ENCODE data around the gene RTP5. TPM values are rescaled to one million over a fixed set of nuclear protein-coding genes. Genes with fewer than 3 reads are reported as not detected.

Gene RTP5
- total and polyA plus RNA-seq, 3 experiments from 2014 or later, result 0.11 to 0.23 (median 0.18) TPM

DNA sequence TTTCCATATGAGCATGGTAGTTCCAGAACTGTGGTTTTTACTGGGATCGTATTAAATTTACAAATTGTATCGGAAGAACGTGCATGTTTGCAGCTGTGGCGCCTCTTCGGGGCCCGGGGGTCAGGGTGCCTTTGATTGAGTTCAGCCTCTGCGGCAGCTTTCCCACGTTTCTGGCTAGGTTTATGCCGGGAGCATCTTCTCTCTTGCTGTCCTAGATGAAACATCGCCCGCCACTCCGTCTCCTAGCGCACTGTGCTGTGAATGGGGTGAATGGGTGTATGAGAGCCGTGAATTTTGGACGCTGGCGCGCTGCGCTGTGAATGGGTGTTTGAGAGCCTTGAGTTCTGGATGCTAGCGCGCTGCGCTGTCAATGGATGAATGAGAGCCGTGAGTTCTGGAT lies 23.1 kb upstream of the RTP5 start:
- Mint-ChIP-seq H3K27me3 (no peaks in the 10 kb centered on the region), H3K27ac (peak overlapping the region in 4 of 8 donors; percentile 30 to 88 (median 76)), H3K9me3 (peaks cover 0 to 2% (median 0%) of the 10 kb centered on the region in 5 donors), H3K4me3 (peak overlapping the region in 6 of 7 donors; percentile 43 to 76 (median 54)), H3K36me3 (peaks cover 0 to 3% (median 0%) of the 10 kb centered on the region in 3 donors), H3K4me1 (peaks cover 28 to 39% (median 37%) of the 10 kb centered on the region in 3 donors)
- Histone ChIP-seq H3K36me3 (ENCODE audit: insufficient read depth, low read length) (no peaks in the 10 kb centered on the region), H3K9me3 (ENCODE audit: low read length) (no peaks in the 10 kb centered on the region), H3K4me1 (ENCODE audit: insufficient read depth, low read length) (peaks cover 23% of the 10 kb centered on the region), H3K4me3 (ENCODE audit: low read length) (no peak overlapping the region), H3K27me3 (ENCODE audit: insufficient read depth, low read length, poor library complexity, severe bottlenecking) (no peaks in the 10 kb centered on the region), H3K27ac (ENCODE audit: low read depth, low read length) (no peak overlapping the region)
- POLR2A ChIA-PET, result no interaction called here
- CTCF ChIA-PET, result interaction anchor here (1.7 kb wide), 1 partner anchor 12 kb away, joined by 4 read pairs; no protein-coding TSS in a partner anchor
- DNase-seq, result no peak

DNA sequence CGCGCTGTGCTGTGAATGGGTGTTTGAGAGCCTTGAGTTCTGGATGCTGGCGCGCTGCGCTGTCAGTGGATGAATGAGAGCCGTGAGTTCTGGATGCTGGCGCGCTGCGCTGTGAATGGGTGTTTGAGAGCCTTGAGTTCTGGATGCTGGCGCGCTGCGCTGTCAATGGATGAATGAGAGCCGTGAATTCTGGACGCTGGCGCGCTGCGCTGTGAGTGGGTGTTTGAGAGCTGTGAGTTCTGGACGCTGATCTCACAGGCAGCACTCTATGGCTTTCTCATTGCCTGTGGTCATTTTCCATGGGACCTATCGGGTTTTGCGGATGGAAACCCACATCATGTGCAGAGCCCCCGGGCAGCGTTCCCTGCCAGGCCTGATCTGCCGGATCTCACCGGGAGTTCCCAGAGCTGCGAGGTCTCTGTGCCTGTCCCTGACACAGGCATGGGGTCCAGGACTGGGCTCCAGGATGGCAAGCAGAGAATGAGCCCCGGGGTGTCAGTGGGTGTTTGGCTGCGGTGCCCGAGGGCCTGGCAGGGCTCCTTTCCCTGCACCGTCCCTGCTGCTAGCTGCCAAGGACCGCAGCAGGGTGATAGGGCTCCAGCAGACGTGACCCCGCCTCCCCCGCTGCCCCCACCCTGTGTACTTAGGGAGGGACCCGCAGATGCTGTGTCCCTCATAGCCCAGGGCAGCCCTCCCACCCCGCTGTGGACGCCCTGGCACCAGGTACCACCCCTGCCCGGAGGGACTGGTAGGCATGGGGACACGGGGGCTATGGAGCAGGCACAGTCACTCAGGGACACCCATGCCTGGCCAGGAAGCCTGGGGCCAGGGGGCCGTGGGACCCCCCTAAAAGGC lies 20.5 kb upstream of the RTP5 start:
- CTCF ChIA-PET, result no interaction called here
- DNase-seq, result peak in 1 of 5 donors; percentile 50
- no peaks in the 10 kb centered on the region for H3K27me3 Mint-ChIP-seq
- peaks cover 0 to 10% (median 0%) of the 10 kb centered on the region in 3 donors for H3K36me3 Mint-ChIP-seq
- no peak overlapping the region for H3K4me3 Mint-ChIP-seq
- peaks cover 18 to 24% (median 23%) of the 10 kb centered on the region in 3 donors for H3K4me1 Mint-ChIP-seq
- POLR2A ChIA-PET, result no interaction called here
- peak overlapping the region in 2 of 8 donors; percentile 12 to 20 for H3K27ac Mint-ChIP-seq
- Histone ChIP-seq H3K27ac (ENCODE audit: low read depth, low read length) (no peak overlapping the region), H3K36me3 (ENCODE audit: insufficient read depth, low read length) (no peaks in the 10 kb centered on the region), H3K27me3 (ENCODE audit: insufficient read depth, low read length, poor library complexity, severe bottlenecking) (no peaks in the 10 kb centered on the region), H3K4me1 (ENCODE audit: insufficient read depth, low read length) (peaks cover 14% of the 10 kb centered on the region), H3K4me3 (ENCODE audit: low read length) (no peak overlapping the region), H3K9me3 (ENCODE audit: low read length) (no peaks in the 10 kb centered on the region)
- peaks cover 0 to 2% (median 0%) of the 10 kb centered on the region in 5 donors for H3K9me3 Mint-ChIP-seq

DNA sequence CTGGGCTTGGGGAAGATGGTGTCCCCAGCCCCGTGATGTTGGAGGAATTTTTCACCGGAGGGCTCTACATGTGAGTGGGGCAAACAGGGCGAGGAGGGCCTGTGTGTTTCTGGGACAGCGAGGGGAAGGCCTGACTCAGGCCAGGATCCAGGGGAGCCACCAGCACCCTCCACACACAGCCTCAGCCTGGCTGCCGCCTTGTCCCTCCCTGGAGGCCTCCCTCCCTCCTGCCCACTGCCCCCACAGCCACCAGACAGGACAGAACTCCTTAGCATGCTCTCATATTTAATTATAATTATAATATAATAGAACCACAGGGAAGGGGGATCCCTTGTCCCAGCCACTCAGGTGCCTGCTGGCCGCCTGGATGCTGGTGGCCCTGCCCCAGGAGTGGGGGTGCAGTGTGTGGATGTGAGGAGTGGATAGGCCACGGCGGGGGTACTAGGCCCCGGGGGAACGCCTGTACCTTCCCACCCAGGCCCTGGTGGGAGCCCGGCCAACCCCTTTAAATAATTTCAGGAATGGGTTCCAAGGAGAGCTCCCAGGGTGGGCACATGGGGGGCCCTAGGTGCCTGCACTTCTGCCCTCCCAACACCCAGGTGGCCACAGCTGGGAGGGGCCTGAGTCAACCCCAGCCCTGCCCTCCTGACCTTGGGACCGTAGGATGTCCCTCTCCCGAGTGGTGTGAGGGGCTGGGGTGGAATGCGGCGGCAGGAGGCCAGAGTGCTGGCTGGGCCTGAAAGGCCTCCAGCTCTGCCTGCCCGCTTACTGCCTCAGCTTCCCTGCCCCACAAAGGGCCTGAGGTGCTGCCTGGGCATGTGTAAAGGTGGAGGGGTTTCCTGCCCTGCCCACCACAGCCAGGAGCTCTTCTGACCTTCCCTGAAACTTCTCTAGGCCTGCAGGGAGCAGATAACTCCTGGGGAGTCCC lies 19.6 kb upstream of the RTP5 start:
- ChIA-PET POLR2A (no interaction called here), CTCF (interaction anchor here (0.8 kb wide), 1 partner anchor 10 kb away, joined by 4 read pairs; no protein-coding TSS in a partner anchor)
- Histone ChIP-seq H3K4me3 (ENCODE audit: low read length) (no peak overlapping the region), H3K4me1 (ENCODE audit: insufficient read depth, low read length) (peaks cover 9% of the 10 kb centered on the region), H3K27ac (ENCODE audit: low read depth, low read length) (no peak overlapping the region), H3K27me3 (ENCODE audit: insufficient read depth, low read length, poor library complexity, severe bottlenecking) (no peaks in the 10 kb centered on the region), H3K36me3 (ENCODE audit: insufficient read depth, low read length) (no peaks in the 10 kb centered on the region), H3K9me3 (ENCODE audit: low read length) (no peaks in the 10 kb centered on the region)
- no peaks in the 10 kb centered on the region for H3K27me3 Mint-ChIP-seq
- peaks cover 18 to 22% (median 19%) of the 10 kb centered on the region in 3 donors for H3K4me1 Mint-ChIP-seq
- H3K4me3 Mint-ChIP-seq, result no peak overlapping the region
- H3K9me3 Mint-ChIP-seq, result peaks cover 0 to 2% (median 0%) of the 10 kb centered on the region in 5 donors
- peaks cover 0 to 10% (median 0%) of the 10 kb centered on the region in 3 donors for H3K36me3 Mint-ChIP-seq
- peak overlapping the region in 1 of 8 donors; percentile 20 for H3K27ac Mint-ChIP-seq
- DNase-seq, result peak in 1 of 5 donors; percentile 44

DNA sequence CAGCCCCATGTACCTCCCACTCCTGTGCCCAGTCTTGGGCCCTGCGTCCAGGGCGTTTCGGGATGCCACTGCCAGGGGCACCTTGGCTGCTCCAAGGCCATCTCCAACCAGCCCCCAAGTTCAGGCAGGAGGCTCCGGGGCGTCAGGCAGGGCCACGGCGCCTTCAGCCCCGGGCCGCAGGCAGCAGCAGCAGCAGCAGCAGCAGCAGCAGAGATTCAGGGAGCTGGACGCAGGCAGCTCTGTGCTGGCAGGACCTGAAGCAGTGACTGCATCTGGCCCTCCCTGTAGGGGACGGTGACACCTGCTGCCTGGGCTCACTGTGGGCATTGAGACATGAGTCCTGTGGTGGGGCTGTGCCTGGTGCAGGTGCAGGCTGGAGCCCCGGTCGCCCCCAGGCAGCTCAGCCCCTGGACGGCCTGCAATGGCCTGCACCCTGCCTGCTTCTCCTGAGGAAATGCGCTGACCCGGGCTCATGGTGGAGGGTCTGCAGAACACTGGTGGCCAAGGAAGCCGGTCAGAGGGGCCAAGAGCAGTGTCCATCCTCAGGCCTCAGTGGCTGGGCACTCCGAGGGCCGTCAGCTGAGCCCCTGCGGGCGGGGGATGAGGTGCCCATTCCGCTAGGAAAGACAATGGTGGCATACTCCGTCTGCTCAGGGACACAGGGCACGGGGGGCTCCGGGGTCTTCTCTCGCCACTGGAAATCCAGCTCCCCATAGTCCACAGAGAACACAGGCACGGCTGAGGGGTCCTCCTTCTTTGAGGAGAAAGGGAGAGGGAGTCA lies 18.8 kb upstream of the RTP5 start:
- Histone ChIP-seq H3K9me3 (ENCODE audit: low read length) (no peaks in the 10 kb centered on the region), H3K36me3 (ENCODE audit: insufficient read depth, low read length) (no peaks in the 10 kb centered on the region), H3K27ac (ENCODE audit: low read depth, low read length) (no peak overlapping the region), H3K4me3 (ENCODE audit: low read length) (no peak overlapping the region), H3K27me3 (ENCODE audit: insufficient read depth, low read length, poor library complexity, severe bottlenecking) (no peaks in the 10 kb centered on the region), H3K4me1 (ENCODE audit: insufficient read depth, low read length) (peaks cover 7% of the 10 kb centered on the region)
- Mint-ChIP-seq H3K4me3 (no peak overlapping the region), H3K36me3 (peaks cover 0 to 11% (median 0%) of the 10 kb centered on the region in 3 donors), H3K27ac (peak overlapping the region in 1 of 8 donors; percentile 39), H3K27me3 (no peaks in the 10 kb centered on the region), H3K9me3 (peaks cover 0 to 2% (median 0%) of the 10 kb centered on the region in 5 donors), H3K4me1 (peaks cover 14 to 21% (median 14%) of the 10 kb centered on the region in 3 donors)
- ChIA-PET POLR2A (no interaction called here), CTCF (interaction anchor here (0.8 kb wide), 1 partner anchor 9 kb away, joined by 4 read pairs; no protein-coding TSS in a partner anchor)
- DNase-seq, result no peak

DNA sequence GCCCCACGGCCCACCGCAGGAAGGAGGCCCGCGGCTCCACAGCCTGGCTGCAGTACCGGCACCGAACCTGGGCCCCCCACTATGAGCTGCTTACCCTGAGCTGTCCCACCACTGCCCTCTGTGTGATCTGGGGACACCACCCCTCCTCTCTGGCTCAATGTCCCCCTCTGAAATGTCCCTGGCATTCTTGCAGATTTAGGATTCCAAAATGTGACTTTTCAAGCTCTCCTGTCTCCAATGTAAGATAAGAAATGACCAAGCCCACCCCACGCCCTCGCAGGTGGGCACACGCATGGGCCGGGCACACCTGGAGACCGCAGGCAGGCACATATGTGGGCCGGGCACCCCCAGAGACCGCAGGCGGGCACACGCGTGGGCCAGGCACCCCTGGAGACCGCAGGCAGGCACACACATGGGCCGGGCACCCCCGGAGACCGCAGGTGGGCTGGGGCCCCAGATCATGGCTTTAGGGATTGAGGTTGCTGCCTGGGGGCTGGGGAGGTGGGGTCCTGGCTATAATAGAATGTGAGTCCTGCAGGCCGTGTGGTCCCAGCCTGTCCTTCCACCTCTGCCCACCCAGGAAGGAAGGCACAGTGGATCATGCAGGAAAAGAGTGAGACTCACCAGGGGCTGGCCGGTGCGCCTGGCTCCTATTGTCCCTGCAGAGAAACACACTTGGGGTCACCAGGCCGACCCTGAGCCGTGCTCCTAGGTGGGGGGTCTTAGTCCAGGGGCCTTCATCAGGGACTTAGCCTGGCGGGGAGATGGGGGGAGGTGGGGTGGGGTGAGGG lies 18.0 kb upstream of the RTP5 start:
- peaks cover 7% of the 10 kb centered on the region for H3K4me1 ChIP-seq (ENCODE audit: insufficient read depth, low read length)
- CTCF ChIA-PET, result no interaction called here
- H3K36me3 ChIP-seq (ENCODE audit: insufficient read depth, low read length), result no peaks in the 10 kb centered on the region
- H3K9me3 Mint-ChIP-seq, result peaks cover 0 to 1% (median 0%) of the 10 kb centered on the region in 5 donors
- no peaks in the 10 kb centered on the region for H3K27me3 Mint-ChIP-seq
- H3K4me3 Mint-ChIP-seq, result peak overlapping the region in 1 of 7 donors; percentile 24
- H3K9me3 ChIP-seq (ENCODE audit: low read length), result no peaks in the 10 kb centered on the region
- peaks cover 13 to 21% (median 13%) of the 10 kb centered on the region in 3 donors for H3K4me1 Mint-ChIP-seq
- POLR2A ChIA-PET, result no interaction called here
- no peak overlapping the region for H3K27ac ChIP-seq (ENCODE audit: low read depth, low read length)
- DNase-seq, result no peak
- H3K4me3 ChIP-seq (ENCODE audit: low read length), result no peak overlapping the region
- H3K27me3 ChIP-seq (ENCODE audit: insufficient read depth, low read length, poor library complexity, severe bottlenecking), result no peaks in the 10 kb centered on the region
- H3K36me3 Mint-ChIP-seq, result peaks cover 0 to 12% (median 0%) of the 10 kb centered on the region in 3 donors
- peak overlapping the region in 2 of 8 donors; percentile 39 to 88 for H3K27ac Mint-ChIP-seq

DNA sequence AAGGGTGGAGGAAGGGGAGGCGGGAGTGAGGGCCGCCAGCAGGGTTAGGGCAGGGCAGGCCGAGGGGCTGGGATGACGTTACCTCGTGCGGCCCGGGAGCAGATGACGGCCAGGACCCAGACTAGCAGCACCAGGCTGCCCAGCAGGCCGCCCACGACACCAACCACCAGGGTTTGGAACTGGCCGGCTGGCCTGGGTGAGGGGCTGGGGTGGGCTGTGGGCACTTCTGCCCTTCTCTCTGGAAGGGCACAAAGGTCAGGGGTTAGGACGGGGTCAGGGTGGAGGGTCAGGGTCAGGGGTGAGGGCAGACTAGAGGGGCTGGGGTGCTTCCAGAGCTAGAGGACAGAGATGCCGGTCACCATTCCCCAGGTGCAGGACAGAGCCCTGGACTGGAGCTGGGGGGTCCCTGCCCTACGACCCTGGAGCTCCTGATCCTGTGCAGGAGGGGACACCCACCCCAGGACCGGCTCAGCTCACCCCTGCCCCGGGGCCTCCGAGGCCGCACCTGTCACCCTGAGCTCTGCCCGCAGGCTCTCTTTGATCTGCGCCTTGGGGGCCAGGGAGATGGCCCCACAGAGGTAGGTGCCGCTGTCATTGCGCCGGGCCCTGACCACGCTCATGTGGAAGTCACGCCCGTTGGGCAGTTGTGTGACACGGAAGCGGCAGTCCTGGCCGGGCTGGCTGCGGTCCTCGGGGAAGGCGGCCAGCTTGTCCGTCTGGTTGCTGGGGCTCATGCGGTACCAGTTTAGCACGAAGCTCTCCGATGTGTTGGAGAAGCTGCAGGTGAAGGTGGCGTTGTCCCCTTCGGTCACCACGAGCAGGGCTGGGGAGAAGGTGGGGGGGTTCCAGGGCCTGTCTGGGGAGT lies 17.2 kb upstream of the RTP5 start:
- POLR2A ChIA-PET, result no interaction called here
- H3K4me3 Mint-ChIP-seq, result no peak overlapping the region
- CTCF ChIA-PET, result interaction anchor here (1.6 kb wide), 1 partner anchor 26 kb away, joined by 5 read pairs; no protein-coding TSS in a partner anchor
- DNase-seq, result no peak
- H3K9me3 ChIP-seq (ENCODE audit: low read length), result no peaks in the 10 kb centered on the region
- H3K4me1 ChIP-seq (ENCODE audit: insufficient read depth, low read length), result peaks cover 7% of the 10 kb centered on the region
- H3K4me1 Mint-ChIP-seq, result peaks cover 16 to 25% (median 17%) of the 10 kb centered on the region in 3 donors
- peak overlapping the region in 2 of 8 donors; percentile 39 to 43 for H3K27ac Mint-ChIP-seq
- no peaks in the 10 kb centered on the region for H3K27me3 Mint-ChIP-seq
- H3K36me3 Mint-ChIP-seq, result peaks cover 0 to 12% (median 0%) of the 10 kb centered on the region in 3 donors
- no peaks in the 10 kb centered on the region for H3K9me3 Mint-ChIP-seq
- no peak overlapping the region for H3K4me3 ChIP-seq (ENCODE audit: low read length)
- no peaks in the 10 kb centered on the region for H3K36me3 ChIP-seq (ENCODE audit: insufficient read depth, low read length)
- no peaks in the 10 kb centered on the region for H3K27me3 ChIP-seq (ENCODE audit: insufficient read depth, low read length, poor library complexity, severe bottlenecking)
- H3K27ac ChIP-seq (ENCODE audit: low read depth, low read length), result no peak overlapping the region

Data from CD8-positive, alpha-beta memory T cell (primary cell).